Adrenal gland (tissue), 12 donors: ENCODE measurements around the gene CFH. TPM values are rescaled to one million over a fixed set of nuclear protein-coding genes. Genes with fewer than 3 reads are reported as not detected.

ENCODE experiments used
- DNase-seq, 7 donors: peaks; one replicate each; pipeline ENCODE4 v3.0.0-alpha.2; 2019 to 2020
- H3K27ac ChIP-seq, 5 donors: fragments of 200-600 bp; sonication (generic) in 4 of 5; 1 replicate in 3 of 5; 2 replicates in 2 of 5; pipeline versions ENCODE4 v1.5.1 to v1.8.0; 2016 to 2020; ENCODE audit warnings: mild to moderate bottlenecking in 1 of 5
- H3K27me3 ChIP-seq: fragments of 200-600 bp; 2 replicates; pipeline ENCODE4 v1.8.0; 2021
- H3K36me3 ChIP-seq, 2 donors: fragments of 200-600 bp; replicated peaks in 1 of 2; 1 replicate in 1 of 2; 2 replicates in 1 of 2; pipeline versions ENCODE4 v1.5.1 to v1.8.0; 2018 to 2022
- H3K4me1 ChIP-seq, 2 donors: fragments of 200-600 bp; replicated peaks in 1 of 2; 1 replicate in 1 of 2; 2 replicates in 1 of 2; pipeline versions ENCODE4 v1.5.1 to v1.8.0; 2018 to 2021
- H3K4me3 ChIP-seq, 4 donors: fragments of 200-600 bp; sonication (generic) in 3 of 4; one replicate each; pipeline ENCODE4 v1.5.1; 2016 to 2018
- H3K9me3 ChIP-seq, 3 donors: fragments of 200-600 bp; sonication (generic) in 1 of 3; replicated peaks in 1 of 3; 1 replicate in 2 of 3; 2 replicates in 1 of 3; pipeline versions ENCODE4 v1.5.1 to v1.8.0; 2016 to 2021
- POLR2A ChIP-seq, 2 donors: fragments of 450-650 bp; IDR thresholded peaks; one replicate each; pipeline ENCODE4 v1.6.1; 2017; ENCODE audit warnings: antibody characterized with exemption in 2 of 2, mild to moderate bottlenecking in 2 of 2, moderate library complexity in 1 of 2
- WGBS, 4 donors: extraction: QIAGEN DNeasy Blood & Tissue Kit in 2 of 4; methylation state at CpG; one replicate each; pipeline versions ENCODE4 v1.1.5 to v1.1.7; 2013 to 2017; 5-methylcytosine and 5-hydroxymethylcytosine counted together
- intact Hi-C, 2 donors: fragments of 100-400 bp; cut with DNase I; formaldehyde crosslinking; loops; one replicate each; pipeline versions ENCODE4 v1.14.1 to v1.15.0; 2022 to 2023
- polyA plus RNA-seq, 3 donors: library from polyadenylated mRNA; stranded (reverse); fragments of 200-250 nt in 2 of 3; fragments of 350-450 nt in 1 of 3; fragmentation: Illumina TruSeq in 1 of 3; extraction: RNeasy Lipid Tissue Mini Kit (QIAGEN cat#74804) in 1 of 3; gene quantifications; one replicate each; pipeline ENCODE4 v1.2.3, GENCODE V29; 2013 to 2014
- total RNA-seq, 9 donors: library from RNA; depleted of rRNA in 4 of 9; stranded (reverse); fragments of >200 nt in 4 of 9; fragments of 120-200 nt in 1 of 9; fragmentation: NEBNext Ultra II Directional in 1 of 9; extraction: Animal tissue kit (Norgen Biotek cat#: 25700) in 1 of 9; gene quantifications; one replicate each; pipeline versions ENCODE4 v1.1.0 to v1.2.4, GENCODE V29; 2013 to 2023
- TF ChIP-seq, protein P1 (sequence below), 6 experiments: fragments of 450-650 bp in 4 of 6; fragments of 200-600 bp in 2 of 6; sonication (generic) in 1 of 6; IDR thresholded peaks; 1 replicate in 5 of 6; 2 replicates in 1 of 6; pipeline versions ENCODE4 v1.5.1 to v1.8.0; 2016 to 2021; ENCODE audit warnings: antibody characterized with exemption in 6 of 6, mild to moderate bottlenecking in 2 of 6, moderate library complexity in 1 of 6
- donor health status: healthy with polysubstance abuse.
- donor health status: Bipolar disorder and iron deficiency.
- donor health status: DM: yes; HTN: yes; CAD: no.
- donor health status: DM: no; HTN: no; CAD: no.
- donor health status: DM: no; HTN: no; CAD: no.
- donor health status: DM: yes; HTN: yes; CAD: no.

CFH gene
- total and polyA plus RNA-seq, 12 donors = 33.0 to 151 (median 74.4) TPM

DNA sequence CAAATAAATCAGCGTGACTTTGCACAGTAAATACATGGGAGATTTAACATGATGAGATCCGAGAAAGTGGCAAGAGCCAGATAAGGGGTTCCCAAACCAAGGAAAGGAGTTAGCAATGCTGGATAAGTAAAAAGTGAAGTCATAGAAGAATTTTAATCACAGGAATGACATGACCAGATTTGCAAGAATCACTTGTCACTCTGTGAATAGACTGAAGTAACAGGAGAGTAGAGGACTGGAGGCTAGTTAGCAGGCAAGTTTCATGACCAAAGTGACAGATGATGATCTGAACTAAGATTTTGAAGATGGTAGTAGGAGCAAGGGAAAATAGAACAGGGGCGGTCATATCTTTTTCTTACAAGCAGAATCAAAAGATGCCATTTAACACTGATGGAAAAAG is 8.4 kb downstream of the CFH start:
- H3K36me3 ChIP-seq = no peaks in the 10 kb centered on the region
- TF ChIP-seq, protein P1, sequence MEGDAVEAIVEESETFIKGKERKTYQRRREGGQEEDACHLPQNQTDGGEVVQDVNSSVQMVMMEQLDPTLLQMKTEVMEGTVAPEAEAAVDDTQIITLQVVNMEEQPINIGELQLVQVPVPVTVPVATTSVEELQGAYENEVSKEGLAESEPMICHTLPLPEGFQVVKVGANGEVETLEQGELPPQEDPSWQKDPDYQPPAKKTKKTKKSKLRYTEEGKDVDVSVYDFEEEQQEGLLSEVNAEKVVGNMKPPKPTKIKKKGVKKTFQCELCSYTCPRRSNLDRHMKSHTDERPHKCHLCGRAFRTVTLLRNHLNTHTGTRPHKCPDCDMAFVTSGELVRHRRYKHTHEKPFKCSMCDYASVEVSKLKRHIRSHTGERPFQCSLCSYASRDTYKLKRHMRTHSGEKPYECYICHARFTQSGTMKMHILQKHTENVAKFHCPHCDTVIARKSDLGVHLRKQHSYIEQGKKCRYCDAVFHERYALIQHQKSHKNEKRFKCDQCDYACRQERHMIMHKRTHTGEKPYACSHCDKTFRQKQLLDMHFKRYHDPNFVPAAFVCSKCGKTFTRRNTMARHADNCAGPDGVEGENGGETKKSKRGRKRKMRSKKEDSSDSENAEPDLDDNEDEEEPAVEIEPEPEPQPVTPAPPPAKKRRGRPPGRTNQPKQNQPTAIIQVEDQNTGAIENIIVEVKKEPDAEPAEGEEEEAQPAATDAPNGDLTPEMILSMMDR (IDR thresholded peaks at IDR 0.05) = no peak
- TF ChIP-seq POLR2A (IDR thresholded peaks at IDR 0.05) = no peak
- H3K27ac ChIP-seq = no peak overlapping the region
- no peak for DNase-seq
- H3K27me3 ChIP-seq = no peaks in the 10 kb centered on the region
- H3K4me3 ChIP-seq = peak overlapping the region in 1 of 4 donors; percentile 17
- 67 to 75% (median 72%) methylated on average over 3 of the region's 3 CpGs for WGBS, 4 donors
- H3K9me3 ChIP-seq = no peaks in the 10 kb centered on the region
- no peaks in the 10 kb centered on the region for H3K4me1 ChIP-seq
- intact Hi-C loops = loop anchor here in 1 of 2 donors (5.0 kb wide), 1 partner anchor 513 kb away; no protein-coding TSS in a partner anchor

DNA sequence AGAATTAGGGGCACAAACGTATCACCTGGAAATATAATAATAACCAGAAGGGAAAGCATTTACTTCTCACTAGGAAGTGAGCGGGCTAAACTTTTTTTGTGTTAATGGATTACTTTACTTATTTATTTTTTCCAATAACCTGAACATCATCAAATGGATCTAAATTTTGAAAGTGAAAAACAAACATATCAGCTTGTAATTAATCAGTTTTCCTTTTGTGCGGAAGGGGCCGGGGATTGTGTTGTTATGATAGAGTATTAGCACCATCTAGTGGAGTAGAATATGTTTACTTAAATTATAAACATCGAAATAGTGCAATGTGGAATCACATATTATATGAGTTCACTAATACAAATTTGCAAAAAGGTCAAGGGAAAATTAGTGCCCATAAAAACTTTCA is 9.0 kb downstream of the CFH start:
- H3K27ac ChIP-seq = no peak overlapping the region
- H3K9me3 ChIP-seq = no peaks in the 10 kb centered on the region
- intact Hi-C loops = loop anchor here in 1 of 2 donors (5.0 kb wide), 1 partner anchor 514 kb away; no protein-coding TSS in a partner anchor
- no peak for TF ChIP-seq POLR2A (IDR thresholded peaks at IDR 0.05)
- TF ChIP-seq, protein P1 (IDR thresholded peaks at IDR 0.05) = peak; percentile 29 to 78 (median 64)
- WGBS, 4 donors = 13 to 17% (median 15%) methylated on average over 5 of the region's 5 CpGs
- peak in 1 of 7 donors; percentile 16 for DNase-seq
- no peaks in the 10 kb centered on the region for H3K36me3 ChIP-seq
- peak overlapping the region in 1 of 4 donors; percentile 17 for H3K4me3 ChIP-seq
- H3K4me1 ChIP-seq = no peaks in the 10 kb centered on the region
- H3K27me3 ChIP-seq = no peaks in the 10 kb centered on the region

DNA sequence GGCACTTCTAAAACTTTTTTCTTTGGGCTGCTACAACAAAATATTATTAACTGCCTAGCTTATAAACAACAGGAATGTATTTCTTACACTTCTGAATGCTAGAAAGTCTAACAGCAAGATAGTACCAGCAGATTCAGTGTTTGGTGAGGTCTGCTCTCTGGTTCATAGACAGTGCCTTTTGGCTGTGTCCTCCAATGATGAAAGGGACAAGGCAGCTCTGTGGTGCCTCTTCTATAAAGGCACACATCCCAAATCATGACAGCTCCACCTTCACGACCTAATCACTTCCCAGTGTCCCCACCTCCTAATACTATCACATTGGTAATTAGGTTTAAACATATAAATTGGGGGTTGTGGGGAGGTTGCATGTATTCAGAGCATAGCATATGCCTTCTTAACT is 9.5 kb downstream of the CFH start:
- intact Hi-C loops = loop anchor here in 1 of 2 donors (5.0 kb wide), 1 partner anchor 514 kb away; no protein-coding TSS in a partner anchor
- WGBS, 4 donors = 0 to 13% (median 6%) methylated on average over 1 of the region's 1 CpG
- no peaks in the 10 kb centered on the region for H3K27me3 ChIP-seq

GRCh38 chr1:196667131-196667530 is 15.3 kb downstream of the CFH start:
- H3K4me1 ChIP-seq = no peaks in the 10 kb centered on the region
- 60 to 77% (median 66%) methylated on average over 1 of the region's 1 CpG for WGBS, 4 donors

More for the DNA sequence above, 9.5 kb downstream of the CFH start:
- Histone ChIP-seq H3K36me3 (no peaks in the 10 kb centered on the region), H3K4me3 (no peak overlapping the region), H3K27ac (no peak overlapping the region), H3K9me3 (no peaks in the 10 kb centered on the region), H3K4me1 (no peaks in the 10 kb centered on the region)
- DNase-seq = no peak
- no peak for TF ChIP-seq POLR2A (IDR thresholded peaks at IDR 0.05)
- TF ChIP-seq, protein P1 (IDR thresholded peaks at IDR 0.05) = no peak

More at GRCh38 chr1:196667131-196667530, 15.3 kb downstream of the CFH start:
- no peak overlapping the region for H3K27ac ChIP-seq
- no peaks in the 10 kb centered on the region for H3K9me3 ChIP-seq
- DNase-seq = no peak
- no peak overlapping the region for H3K4me3 ChIP-seq
- no peaks in the 10 kb centered on the region for H3K36me3 ChIP-seq
- TF ChIP-seq, protein P1 (IDR thresholded peaks at IDR 0.05) = no peak
- no peak for TF ChIP-seq POLR2A (IDR thresholded peaks at IDR 0.05)
- H3K27me3 ChIP-seq = no peaks in the 10 kb centered on the region
- intact Hi-C loops = no loop called here
